ENCODE data around the gene COPG2.

The COPG2 gene

DNA sequence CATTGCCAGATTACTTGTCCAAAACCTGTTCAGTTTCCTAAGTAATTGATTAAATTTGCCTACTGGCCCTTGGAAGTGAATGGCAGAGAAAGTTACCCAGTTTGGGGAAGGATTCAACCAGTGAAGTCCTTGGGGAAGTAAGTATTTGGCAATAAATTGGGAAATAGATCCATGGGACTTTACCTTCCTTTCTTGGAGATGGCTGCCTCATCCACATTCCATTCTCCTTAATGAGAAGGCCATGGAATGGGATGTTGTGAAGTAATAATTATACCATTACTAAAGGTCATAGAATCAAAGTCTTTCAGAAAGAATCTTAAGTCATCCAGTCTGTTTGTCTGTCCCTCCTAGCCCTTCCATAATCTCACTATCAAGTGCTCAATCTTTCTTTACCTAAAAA lies 4.5 kb upstream of the COPG2 start:
- Histone ChIP-seq H3K4me3 (ENCODE audit: severe bottlenecking) (no peak overlapping the region), H3K4me1 (ENCODE audit: insufficient read depth, poor library complexity, severe bottlenecking) (no peaks in the 10 kb centered on the region), H3K27ac (ENCODE audit: poor library complexity, severe bottlenecking) (no peak overlapping the region), H3K9me3 (ENCODE audit: severe bottlenecking) (no peaks in the 10 kb centered on the region), H3K27me3 (ENCODE audit: insufficient read depth, poor library complexity, severe bottlenecking) (no peaks in the 10 kb centered on the region), H3K36me3 (ENCODE audit: low read depth) (no peaks in the 10 kb centered on the region)
- DNase-seq (ENCODE audit: low spot score) (no peak), ATAC-seq (ENCODE audit: low read depth) (no peak)
- TF ChIP-seq CTCF (IDR thresholded peaks at IDR 0.05; ENCODE audit: poor library complexity, severe bottlenecking), result no peak

DNA sequence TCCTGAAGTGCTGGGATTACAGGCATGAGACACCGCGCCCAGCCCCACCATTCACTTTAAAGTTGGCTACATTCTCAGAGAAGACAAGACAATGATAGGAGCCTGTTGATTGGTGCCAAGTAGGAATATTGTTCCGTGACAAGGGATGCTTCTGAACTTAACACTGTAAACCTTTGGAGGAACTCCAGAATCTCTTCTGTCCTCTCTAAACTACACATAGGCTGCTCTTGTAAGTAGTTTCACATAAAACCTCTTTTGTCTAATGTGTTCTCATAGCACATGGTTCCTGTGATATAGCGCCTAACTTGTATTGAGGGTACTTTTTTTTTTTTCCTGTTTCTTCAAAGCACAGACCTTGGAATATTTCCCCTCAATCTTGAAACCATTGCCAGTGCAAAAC lies 3.6 kb upstream of the COPG2 start:
- DNase-seq (ENCODE audit: low spot score) (no peak), ATAC-seq (ENCODE audit: low read depth) (no peak)
- no peaks in the 10 kb centered on the region for H3K4me1 ChIP-seq (ENCODE audit: insufficient read depth, poor library complexity, severe bottlenecking)
- H3K4me3 ChIP-seq (ENCODE audit: severe bottlenecking), result no peak overlapping the region
- no peaks in the 10 kb centered on the region for H3K36me3 ChIP-seq (ENCODE audit: low read depth)
- no peak overlapping the region for H3K27ac ChIP-seq (ENCODE audit: poor library complexity, severe bottlenecking)
- no peaks in the 10 kb centered on the region for H3K9me3 ChIP-seq (ENCODE audit: severe bottlenecking)
- TF ChIP-seq CTCF (IDR thresholded peaks at IDR 0.05; ENCODE audit: poor library complexity, severe bottlenecking), result no peak
- H3K27me3 ChIP-seq (ENCODE audit: insufficient read depth, poor library complexity, severe bottlenecking), result no peaks in the 10 kb centered on the region

DNA sequence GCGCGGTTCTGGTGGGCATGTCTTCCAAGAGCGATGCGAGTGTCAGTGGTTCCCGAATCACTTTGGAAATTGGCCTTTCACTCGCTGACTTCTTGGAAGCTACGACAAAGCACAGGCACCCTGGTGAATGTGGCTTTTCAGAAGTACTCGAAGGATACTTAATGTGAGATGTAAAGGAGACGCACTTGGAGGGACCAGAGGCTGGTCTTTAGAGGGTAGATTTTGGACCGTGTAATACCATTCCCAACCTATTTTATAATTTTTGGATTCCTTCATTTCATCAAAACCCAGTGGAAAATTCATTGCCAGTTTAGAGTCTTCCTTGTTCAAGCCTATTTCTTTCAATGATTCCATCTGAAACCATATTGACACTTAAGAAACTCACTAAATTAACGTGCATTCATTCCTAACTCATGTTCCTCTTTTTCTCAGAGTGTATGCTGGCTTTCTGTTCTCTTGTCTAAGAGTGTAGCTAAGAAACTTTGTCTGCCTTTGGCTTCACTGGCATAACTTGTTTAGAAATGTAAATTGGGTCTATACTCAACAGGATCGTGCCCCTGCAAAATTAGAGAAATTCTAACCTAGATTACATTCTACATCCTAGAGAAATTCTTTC lies 645 bp upstream of the COPG2 start:
- Histone ChIP-seq H3K9me3 (ENCODE audit: severe bottlenecking) (no peaks in the 10 kb centered on the region), H3K4me3 (ENCODE audit: severe bottlenecking) (peak overlapping the region; percentile 96), H3K27me3 (ENCODE audit: insufficient read depth, poor library complexity, severe bottlenecking) (no peaks in the 10 kb centered on the region), H3K27ac (ENCODE audit: poor library complexity, severe bottlenecking) (no peak overlapping the region), H3K4me1 (ENCODE audit: insufficient read depth, poor library complexity, severe bottlenecking) (no peaks in the 10 kb centered on the region), H3K36me3 (ENCODE audit: low read depth) (peaks cover 20% of the 10 kb centered on the region)
- DNase-seq (ENCODE audit: low spot score) (no peak), ATAC-seq (ENCODE audit: low read depth) (peak; percentile 2; the same call in 1 of the 3 replicates)
- no peak for TF ChIP-seq CTCF (IDR thresholded peaks at IDR 0.05; ENCODE audit: poor library complexity, severe bottlenecking)

- TF ChIP-seq CTCF (IDR thresholded peaks at IDR 0.05; ENCODE audit: poor library complexity, severe bottlenecking), result no peak
- no peaks in the 10 kb centered on the region for H3K9me3 ChIP-seq (ENCODE audit: severe bottlenecking)
- ATAC-seq (ENCODE audit: low read depth), result peak; percentile 14; the same call in 2 of the 3 replicates
- peaks cover 27% of the 10 kb centered on the region for H3K36me3 ChIP-seq (ENCODE audit: low read depth)
- H3K27ac ChIP-seq (ENCODE audit: poor library complexity, severe bottlenecking), result peak overlapping the region; percentile 15
- no peaks in the 10 kb centered on the region for H3K27me3 ChIP-seq (ENCODE audit: insufficient read depth, poor library complexity, severe bottlenecking)
- H3K4me1 ChIP-seq (ENCODE audit: insufficient read depth, poor library complexity, severe bottlenecking), result no peaks in the 10 kb centered on the region
- no peak for DNase-seq (ENCODE audit: low spot score)
- peak overlapping the region; percentile 96 for H3K4me3 ChIP-seq (ENCODE audit: severe bottlenecking)
Observed at GRCh38 chr7:130667593-130668257, 823 bp downstream of the COPG2 start.

DNA sequence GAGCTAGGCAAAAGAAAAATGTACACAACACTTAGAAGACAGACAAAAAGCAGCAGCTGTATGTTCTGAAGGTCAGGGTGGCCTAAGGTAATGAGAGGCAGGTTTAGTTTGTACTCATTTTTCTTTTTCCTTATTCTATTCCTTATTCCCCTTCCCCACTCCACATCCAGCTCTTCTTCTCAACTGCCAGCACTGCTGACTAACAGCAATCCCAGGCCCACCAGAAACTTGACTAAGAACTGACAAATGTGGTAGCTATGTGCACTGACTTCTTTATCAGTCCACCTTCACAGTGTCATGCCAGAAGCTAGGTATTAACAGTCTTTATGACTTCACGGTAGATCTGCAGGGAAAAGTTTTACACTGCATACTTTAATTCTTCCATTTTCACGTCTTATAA lies 6.1 kb downstream of the COPG2 start:
- no peaks in the 10 kb centered on the region for H3K9me3 ChIP-seq (ENCODE audit: severe bottlenecking)
- no peaks in the 10 kb centered on the region for H3K27me3 ChIP-seq (ENCODE audit: insufficient read depth, poor library complexity, severe bottlenecking)
- H3K4me1 ChIP-seq (ENCODE audit: insufficient read depth, poor library complexity, severe bottlenecking), result no peaks in the 10 kb centered on the region
- H3K4me3 ChIP-seq (ENCODE audit: severe bottlenecking), result no peak overlapping the region
- TF ChIP-seq CTCF (IDR thresholded peaks at IDR 0.05; ENCODE audit: poor library complexity, severe bottlenecking), result no peak
- ATAC-seq (ENCODE audit: low read depth), result no peak
- H3K36me3 ChIP-seq (ENCODE audit: low read depth), result peaks cover 60% of the 10 kb centered on the region
- no peak overlapping the region for H3K27ac ChIP-seq (ENCODE audit: poor library complexity, severe bottlenecking)
- no peak for DNase-seq (ENCODE audit: low spot score)

All from RWPE2 (cell line).